Esophagus squamous epithelium (tissue), 5 donors: Measurements from ENCODE around the gene PRELP. TPM values are rescaled to one million over a fixed set of nuclear protein-coding genes. Genes with fewer than 3 reads are reported as not detected.

ENCODE experiments used
- DNase-seq: peaks from one replicate; lab custom pipeline; 2025; lab: John Stamatoyannopoulos, UW
- H3K27ac ChIP-seq, 4 donors: fragments of 200-600 bp; sonication (generic); one replicate each; pipeline ENCODE4 v1.5.1; 2016 to 2019; ENCODE audit warnings: mild to moderate bottlenecking in 1 of 4
- H3K27me3 ChIP-seq, 4 donors: fragments of 200-600 bp; sonication (generic); 1 replicate in 3 of 4; 2 replicates in 1 of 4; pipeline versions ENCODE4 v1.5.1 to v1.6.0; 2017 to 2021; ENCODE audit warnings: antibody characterized with exemption in 1 of 4
- H3K36me3 ChIP-seq, 3 donors: fragments of 200-600 bp; sonication (generic); one replicate each; pipeline ENCODE4 v1.5.1; 2016 to 2019
- H3K4me1 ChIP-seq, 3 donors: fragments of 200-600 bp; sonication (generic); one replicate each; pipeline ENCODE4 v1.5.1; 2017 to 2019
- H3K4me3 ChIP-seq, 4 donors: fragments of 200-600 bp; sonication (generic); 1 replicate in 3 of 4; 2 replicates in 1 of 4; pipeline ENCODE4 v1.5.1; 2016 to 2019; ENCODE audit warnings: mild to moderate bottlenecking in 2 of 4, moderate library complexity in 1 of 4
- H3K9me3 ChIP-seq, 3 donors: fragments of 200-600 bp; sonication (generic); one replicate each; pipeline ENCODE4 v1.5.1; 2016 to 2019
- CTCF ChIP-seq, 6 experiments: fragments of 450-650 bp in 4 of 6; fragments of 200-600 bp in 2 of 6; sonication (generic) in 2 of 6; IDR thresholded peaks; one replicate each; pipeline ENCODE4 v1.5.1; 2016 to 2019; ENCODE audit warnings: antibody characterized with exemption in 6 of 6, mild to moderate bottlenecking in 4 of 6, moderate library complexity in 4 of 6
- POLR2A ChIP-seq, 4 donors: fragments of 450-650 bp; IDR thresholded peaks; one replicate each; pipeline ENCODE4 v1.6.1; 2017; ENCODE audit warnings: antibody characterized with exemption in 4 of 4, mild to moderate bottlenecking in 4 of 4, moderate library complexity in 3 of 4
- WGBS, 2 donors: methylation state at CpG; one replicate each; pipeline ENCODE4 v1.1.5; 2018; 5-methylcytosine and 5-hydroxymethylcytosine counted together
- intact Hi-C: fragments of 100-400 bp; cut with DNase I; formaldehyde crosslinking; loops from one replicate; pipeline ENCODE4 v1.15.0; 2022
- total RNA-seq, 4 donors: library from RNA; depleted of rRNA; stranded (reverse); fragments of >200 nt; gene quantifications; one replicate each; pipeline ENCODE4 v1.1.0, GENCODE V29; 2016
- donor health status: DM: yes; HTN: yes; CAD: no.

Gene PRELP
- total RNA-seq, 4 donors from 2014 or later = 2.2 to 71.0 (median 9.1) TPM

- peaks cover 0 to 9% (median 0%) of the 10 kb centered on the region in 3 donors for H3K4me1 ChIP-seq
- intact Hi-C loops = loop anchor here (10.0 kb wide), 1 partner anchor 125 kb away; the partner anchor contains the start of gene ATP2B4
- no peak for DNase-seq
- H3K9me3 ChIP-seq = no peaks in the 10 kb centered on the region
- H3K27ac ChIP-seq = no peak overlapping the region
- no peaks in the 10 kb centered on the region for H3K36me3 ChIP-seq
- peaks cover 0 to 4% (median 0%) of the 10 kb centered on the region in 4 donors for H3K27me3 ChIP-seq
- no peak overlapping the region for H3K4me3 ChIP-seq
- TF ChIP-seq POLR2A (IDR thresholded peaks at IDR 0.05) (no peak), CTCF (IDR thresholded peaks at IDR 0.05) (no peak)
- WGBS, 2 donors = 94 to 100% methylated on average over 1 of the region's 1 CpG
Measured at GRCh38 chr1:203500279-203500678, 24.7 kb downstream of the PRELP start.

GRCh38 chr1:203503836-203504235 is 28.2 kb downstream of the PRELP start:
- no peak for DNase-seq
- peaks cover 0 to 4% (median 0%) of the 10 kb centered on the region in 4 donors for H3K27me3 ChIP-seq
- H3K36me3 ChIP-seq = no peaks in the 10 kb centered on the region
- 81 to 82% methylated on average over 3 of the region's 3 CpGs for WGBS, 2 donors
- H3K4me3 ChIP-seq = no peak overlapping the region
- H3K9me3 ChIP-seq = no peaks in the 10 kb centered on the region
- H3K27ac ChIP-seq = no peak overlapping the region
- H3K4me1 ChIP-seq = peaks cover 9 to 34% (median 20%) of the 10 kb centered on the region in 3 donors
- intact Hi-C loops = loop anchor here (2.0 to 10.0 kb wide), 2 partner anchors 121 to 199 kb away; partner anchors contain the start of gene ATP2B4
- no peak for TF ChIP-seq CTCF (IDR thresholded peaks at IDR 0.05)
- no peak for TF ChIP-seq POLR2A (IDR thresholded peaks at IDR 0.05)

GRCh38 chr1:203504400-203505250 is 29.0 kb downstream of the PRELP start:
- H3K36me3 ChIP-seq = no peaks in the 10 kb centered on the region

GRCh38 chr1:203505526-203506204 is 30.1 kb downstream of the PRELP start:
- H3K27ac ChIP-seq = no peak overlapping the region
- peaks cover 10 to 42% (median 20%) of the 10 kb centered on the region in 3 donors for H3K4me1 ChIP-seq
- no peaks in the 10 kb centered on the region for H3K36me3 ChIP-seq
- H3K4me3 ChIP-seq = no peak overlapping the region
- no peaks in the 10 kb centered on the region for H3K9me3 ChIP-seq
- TF ChIP-seq CTCF (IDR thresholded peaks at IDR 0.05) (no peak), POLR2A (IDR thresholded peaks at IDR 0.05) (no peak)
- peaks cover 0 to 4% (median 0%) of the 10 kb centered on the region in 4 donors for H3K27me3 ChIP-seq
- DNase-seq = no peak
- intact Hi-C loops = loop anchor here (10.0 kb wide), 1 partner anchor 119 kb away; the partner anchor contains the start of gene ATP2B4
- 87 to 90% methylated on average over 7 to 8 of the region's 8 CpGs for WGBS, 2 donors

More at GRCh38 chr1:203504400-203505250, 29.0 kb downstream of the PRELP start:
- Histone ChIP-seq H3K4me1 (peaks cover 10 to 42% (median 20%) of the 10 kb centered on the region in 3 donors), H3K9me3 (no peaks in the 10 kb centered on the region), H3K4me3 (no peak overlapping the region), H3K27ac (no peak overlapping the region), H3K27me3 (peaks cover 0 to 4% (median 0%) of the 10 kb centered on the region in 4 donors)
- peak; percentile 73 to 92 (median 88) for TF ChIP-seq CTCF (IDR thresholded peaks at IDR 0.05)
- no peak for TF ChIP-seq POLR2A (IDR thresholded peaks at IDR 0.05)
- intact Hi-C loops = loop anchor here (10.0 kb wide), 1 partner anchor 120 kb away; the partner anchor contains the start of gene ATP2B4
- DNase-seq = peak; percentile 23
- 40 to 59% methylated on average over 6 to 9 of the region's 12 CpGs for WGBS, 2 donors
